Fibroblast of lung (primary cell): Measurements from ENCODE around the gene ZNRF1.

Experiments used
- EZH2 ChIP-seq: IDR thresholded peaks from 2 replicates; pipeline ENCODE4 v1.5.1; 2012; ENCODE audit warnings: low read length, control low read depth, mild to moderate bottlenecking; ENCODE audit errors: missing control alignments
- TF ChIP-seq, protein P1 (sequence below), 2 donors: IDR thresholded peaks in 1 of 2; conservative IDR thresholded peaks in 1 of 2; 1 replicate in 1 of 2; 2 replicates in 1 of 2; pipeline ENCODE4 v1.5.1; 2011 to 2012; ENCODE audit warnings: low read length in 2 of 2, control low read depth in 1 of 2, inconsistent platforms in 1 of 2, low read depth in 1 of 2, mild to moderate bottlenecking in 1 of 2

DNA sequence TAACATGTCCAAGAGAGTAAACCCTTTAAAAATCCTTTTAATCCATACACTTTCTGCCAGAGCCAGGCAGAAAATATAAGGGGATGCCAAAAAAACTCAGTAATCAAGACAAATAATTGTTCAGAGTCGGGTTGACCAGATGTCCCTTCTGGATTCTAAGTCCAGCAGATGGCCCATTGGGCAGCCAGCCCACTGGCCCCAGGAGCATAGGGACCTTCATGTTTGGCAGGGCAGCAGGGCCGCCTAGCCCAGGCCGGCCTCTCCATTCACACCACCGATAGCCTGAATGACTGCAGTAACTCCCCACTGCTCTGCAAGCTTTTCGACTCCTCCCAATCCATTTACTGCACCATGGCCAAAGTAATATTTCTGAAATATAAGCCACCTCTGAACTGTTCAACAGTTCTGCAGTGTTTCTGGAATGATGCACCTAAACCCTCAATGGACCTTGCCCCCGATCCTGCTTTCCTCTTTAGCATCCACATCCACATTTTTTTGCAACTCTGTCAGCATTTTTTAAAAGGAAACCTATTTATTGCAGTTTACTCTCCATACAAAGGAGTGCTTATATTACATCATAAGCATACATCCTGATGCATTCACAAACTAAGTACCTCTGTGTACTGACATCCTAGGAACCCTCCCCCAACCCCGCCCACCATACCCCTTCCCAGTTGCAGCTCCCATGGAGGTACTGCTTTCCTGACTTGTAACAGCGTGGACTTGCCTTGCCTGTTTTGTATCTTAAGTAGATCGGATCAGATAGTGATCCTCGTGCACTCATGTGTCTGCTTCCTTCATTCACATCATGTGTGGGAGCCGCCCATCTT, 71.4 kb downstream of the ZNRF1 start:
- TF ChIP-seq, protein P1, sequence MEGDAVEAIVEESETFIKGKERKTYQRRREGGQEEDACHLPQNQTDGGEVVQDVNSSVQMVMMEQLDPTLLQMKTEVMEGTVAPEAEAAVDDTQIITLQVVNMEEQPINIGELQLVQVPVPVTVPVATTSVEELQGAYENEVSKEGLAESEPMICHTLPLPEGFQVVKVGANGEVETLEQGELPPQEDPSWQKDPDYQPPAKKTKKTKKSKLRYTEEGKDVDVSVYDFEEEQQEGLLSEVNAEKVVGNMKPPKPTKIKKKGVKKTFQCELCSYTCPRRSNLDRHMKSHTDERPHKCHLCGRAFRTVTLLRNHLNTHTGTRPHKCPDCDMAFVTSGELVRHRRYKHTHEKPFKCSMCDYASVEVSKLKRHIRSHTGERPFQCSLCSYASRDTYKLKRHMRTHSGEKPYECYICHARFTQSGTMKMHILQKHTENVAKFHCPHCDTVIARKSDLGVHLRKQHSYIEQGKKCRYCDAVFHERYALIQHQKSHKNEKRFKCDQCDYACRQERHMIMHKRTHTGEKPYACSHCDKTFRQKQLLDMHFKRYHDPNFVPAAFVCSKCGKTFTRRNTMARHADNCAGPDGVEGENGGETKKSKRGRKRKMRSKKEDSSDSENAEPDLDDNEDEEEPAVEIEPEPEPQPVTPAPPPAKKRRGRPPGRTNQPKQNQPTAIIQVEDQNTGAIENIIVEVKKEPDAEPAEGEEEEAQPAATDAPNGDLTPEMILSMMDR (conservative IDR thresholded peaks at IDR 0.05 in 1 of 2, IDR thresholded peaks at IDR 0.05 in 1 of 2; ENCODE audit: low read depth in 1 of 2, low read length in 2 of 2), result no peak
- TF ChIP-seq EZH2, result no peak
